ENCODE measurements around the gene PSMC2. TPM values are rescaled to one million over a fixed set of nuclear protein-coding genes. Genes with fewer than 3 reads are reported as not detected.

Gene PSMC2
- total RNA-seq (126 TPM), polyA plus RNA-seq (107 TPM)

DNA sequence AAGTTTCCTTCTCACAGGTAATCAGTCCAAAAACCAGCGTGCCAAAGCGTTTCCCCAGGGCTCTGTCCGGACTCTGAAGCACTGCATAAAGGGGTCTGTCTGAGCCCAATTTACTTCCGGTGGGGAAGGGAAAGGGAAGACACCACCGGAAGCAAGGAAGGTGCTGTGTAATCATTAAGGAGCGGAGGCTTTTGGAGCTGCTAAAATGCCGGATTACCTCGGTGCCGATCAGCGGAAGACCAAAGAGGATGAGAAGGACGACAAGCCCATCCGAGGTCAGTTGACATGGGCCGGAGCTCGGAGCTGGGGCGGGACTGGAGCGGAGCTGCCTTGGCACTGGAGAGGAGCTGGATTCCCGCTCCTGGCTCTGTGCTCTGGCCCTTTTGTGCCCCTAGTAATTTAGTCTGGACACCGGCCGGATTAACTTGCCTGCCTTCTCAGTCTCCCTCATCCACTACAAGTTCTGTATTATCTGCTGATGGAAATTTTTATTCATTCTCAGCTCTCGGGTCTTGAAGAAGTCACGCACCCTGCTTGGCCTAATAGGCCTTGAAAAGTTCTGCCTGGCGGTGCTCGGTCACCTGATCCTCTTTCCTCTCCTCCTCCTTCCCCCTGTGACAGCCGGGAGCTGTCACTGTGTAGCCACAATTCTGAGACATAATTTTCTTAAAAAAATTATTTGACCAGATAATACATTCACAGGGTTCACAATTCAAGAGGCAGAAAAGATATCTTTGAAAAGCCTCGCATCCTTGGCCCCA lies at the start of gene PSMC2:
PSMC2 (plus strand) TSS at position 137 of the 761 bp plus-strand sequence; CDS start at position 206, 69 bp downstream.
- Histone ChIP-seq H3K4me3 (ENCODE audit: low read depth, low read length) (peak within 1 kb of the TSS; percentile 75), H3K4me1 (ENCODE audit: insufficient read depth) (peaks cover 3% of the 10 kb centered on the region), H3K36me3 (ENCODE audit: insufficient read depth) (no peaks in the 10 kb centered on the region), H3K27ac (ENCODE audit: low read depth) (peak within 1 kb of the TSS; percentile 88)
- WGBS, result under 1% methylated on average over 25 of the region's 25 CpGs
- DNase-seq (ENCODE audit: extremely low spot score), result peak; percentile 86

DNA sequence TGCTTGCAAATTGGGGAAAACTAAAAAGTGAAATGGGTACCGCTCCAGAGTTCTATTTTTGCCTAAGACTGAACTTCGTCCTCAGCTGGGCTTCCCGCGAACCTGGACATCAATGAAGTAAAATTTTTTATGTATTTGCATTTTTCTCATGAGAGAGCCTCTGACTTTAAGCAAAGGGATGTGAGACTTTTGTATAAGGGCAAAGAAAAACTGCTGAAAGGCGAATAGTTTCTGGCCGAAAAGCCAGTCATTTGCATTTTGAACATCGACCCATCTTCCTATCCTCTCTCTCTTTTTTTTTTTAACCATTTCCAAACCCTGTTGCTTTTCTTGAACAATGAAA lies 49.6 kb upstream of the PSMC2 start:
- H3K4me1 ChIP-seq (ENCODE audit: insufficient read depth), result no peaks in the 10 kb centered on the region
- WGBS, result 1% methylated on average over 7 of the region's 7 CpGs
- DNase-seq (ENCODE audit: extremely low spot score), result no peak
- H3K36me3 ChIP-seq (ENCODE audit: insufficient read depth), result no peaks in the 10 kb centered on the region
- H3K27ac ChIP-seq (ENCODE audit: low read depth), result no peak overlapping the region
- peak overlapping the region; percentile 95 for H3K4me3 ChIP-seq (ENCODE audit: low read depth, low read length)

DNA sequence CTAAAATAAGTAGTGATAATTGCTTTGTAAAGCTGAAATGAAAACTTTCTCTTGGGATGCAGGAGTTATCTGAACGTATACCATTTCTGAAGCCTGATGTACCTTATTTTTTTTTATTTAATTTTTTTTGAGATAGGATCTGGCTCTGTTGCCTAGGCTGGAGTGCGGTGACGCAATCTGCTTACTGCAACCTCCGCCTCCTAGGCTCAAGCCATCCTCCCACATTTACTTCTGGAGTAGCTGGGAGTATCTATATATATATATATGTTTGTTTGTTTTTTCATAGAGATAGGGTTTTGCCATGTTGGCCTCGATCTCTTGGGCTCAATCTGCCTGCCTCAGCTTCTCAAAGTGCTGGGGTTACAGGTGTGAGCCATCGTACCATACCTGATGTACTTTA lies 47.8 kb upstream of the PSMC2 start:
- DNase-seq (ENCODE audit: extremely low spot score), result no peak
- H3K36me3 ChIP-seq (ENCODE audit: insufficient read depth), result no peaks in the 10 kb centered on the region
- 89% methylated on average over 6 of the region's 6 CpGs for WGBS

DNA sequence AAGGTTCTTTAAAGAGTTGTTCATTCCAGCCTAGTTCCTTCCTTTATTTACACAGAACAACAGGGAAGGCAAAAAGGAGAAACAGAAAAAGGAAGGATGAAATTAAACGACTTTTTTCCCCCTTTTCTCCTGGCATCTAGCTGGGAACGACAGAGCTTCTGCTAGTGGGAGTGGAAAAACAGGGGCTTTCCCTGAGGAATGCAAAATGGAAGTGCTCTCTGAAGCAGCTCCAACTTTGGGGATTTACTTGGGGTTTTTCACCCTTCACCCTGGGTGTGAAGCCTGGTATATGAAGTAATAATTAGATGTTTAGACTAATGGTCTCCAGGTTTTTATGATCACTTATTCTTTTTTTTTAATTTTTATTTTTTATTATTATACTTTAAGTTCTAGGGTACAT lies 46.0 kb upstream of the PSMC2 start:
- no peaks in the 10 kb centered on the region for H3K36me3 ChIP-seq (ENCODE audit: insufficient read depth)
- no peaks in the 10 kb centered on the region for H3K4me1 ChIP-seq (ENCODE audit: insufficient read depth)
- WGBS, result 68% methylated on average over 2 of the region's 2 CpGs
- H3K4me3 ChIP-seq (ENCODE audit: low read depth, low read length), result no peak overlapping the region
- no peak for DNase-seq (ENCODE audit: extremely low spot score)
- no peak overlapping the region for H3K27ac ChIP-seq (ENCODE audit: low read depth)

More for the DNA sequence above, 47.8 kb upstream of the PSMC2 start:
- Histone ChIP-seq H3K27ac (ENCODE audit: low read depth) (no peak overlapping the region), H3K4me1 (ENCODE audit: insufficient read depth) (no peaks in the 10 kb centered on the region), H3K4me3 (ENCODE audit: low read depth, low read length) (no peak overlapping the region)

DNA sequence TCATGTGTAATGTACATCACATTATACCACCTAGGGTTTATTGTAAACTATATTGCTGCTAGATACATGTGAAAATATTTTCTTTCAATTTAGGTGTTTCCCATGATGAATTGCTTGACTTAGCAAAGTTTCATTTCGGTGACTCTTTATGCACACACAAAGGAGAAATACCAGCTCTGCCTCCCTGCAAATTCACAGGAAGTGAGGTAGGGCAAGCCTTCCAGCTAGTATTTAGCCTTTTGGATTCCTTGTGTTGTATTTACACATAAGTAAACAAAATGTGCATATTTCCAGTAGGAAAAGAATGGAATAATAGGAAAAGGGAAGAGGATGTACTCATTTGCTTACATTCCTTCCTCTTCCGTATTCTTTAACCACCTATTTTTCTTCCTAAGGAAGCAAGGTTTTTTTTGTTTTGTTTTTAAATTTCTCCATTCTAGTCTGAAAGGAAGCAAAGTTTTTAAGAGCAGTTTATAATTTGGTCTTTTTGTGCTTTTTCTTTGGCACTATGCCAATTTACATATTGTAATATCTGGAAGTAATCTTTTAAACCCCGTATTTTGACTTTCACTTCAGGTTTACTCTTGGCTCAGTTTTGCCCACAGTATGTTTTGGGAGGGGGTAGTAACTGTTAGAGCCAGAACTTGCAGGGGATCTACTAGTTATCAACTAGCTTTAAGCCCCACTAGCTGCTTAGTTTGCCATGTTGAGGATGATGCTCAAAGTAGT lies 39.8 kb upstream of the PSMC2 start:
- DNase-seq (ENCODE audit: extremely low spot score), result no peak
- Histone ChIP-seq H3K27ac (ENCODE audit: low read depth) (peak overlapping the region; percentile 2), H3K4me3 (ENCODE audit: low read depth, low read length) (no peak overlapping the region), H3K36me3 (ENCODE audit: insufficient read depth) (peaks cover 4% of the 10 kb centered on the region), H3K4me1 (ENCODE audit: insufficient read depth) (no peaks in the 10 kb centered on the region)
- 49% methylated on average over 3 of the region's 3 CpGs for WGBS

DNA sequence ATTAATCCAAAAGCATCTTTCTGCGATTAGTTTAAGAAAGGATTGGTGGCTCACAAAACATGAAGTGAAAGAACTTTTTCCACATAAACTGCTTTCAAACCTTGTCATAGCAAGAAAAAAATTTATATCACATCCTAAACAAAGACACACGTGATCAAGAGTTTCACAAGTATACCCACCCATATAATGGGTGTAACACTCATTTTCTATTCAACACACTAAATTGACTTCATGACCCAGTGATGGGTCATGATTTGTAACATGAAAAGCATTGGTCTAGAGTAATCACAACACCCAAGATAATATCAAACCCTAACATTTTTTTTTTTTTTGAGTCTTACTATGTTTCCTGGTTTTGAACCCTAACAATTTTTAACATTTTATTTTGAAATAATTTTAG lies 32.6 kb upstream of the PSMC2 start:
- WGBS, result 75% methylated on average over 2 of the region's 2 CpGs
- no peak for DNase-seq (ENCODE audit: extremely low spot score)
- no peak overlapping the region for H3K4me3 ChIP-seq (ENCODE audit: low read depth, low read length)
- peaks cover 10% of the 10 kb centered on the region for H3K36me3 ChIP-seq (ENCODE audit: insufficient read depth)
- no peak overlapping the region for H3K27ac ChIP-seq (ENCODE audit: low read depth)
- no peaks in the 10 kb centered on the region for H3K4me1 ChIP-seq (ENCODE audit: insufficient read depth)

- 90% methylated on average over 2 of the region's 2 CpGs for WGBS
- H3K36me3 ChIP-seq (ENCODE audit: insufficient read depth), result peaks cover 10% of the 10 kb centered on the region
- H3K27ac ChIP-seq (ENCODE audit: low read depth), result no peak overlapping the region
- no peak for DNase-seq (ENCODE audit: extremely low spot score)
- no peaks in the 10 kb centered on the region for H3K4me1 ChIP-seq (ENCODE audit: insufficient read depth)
- H3K4me3 ChIP-seq (ENCODE audit: low read depth, low read length), result no peak overlapping the region
Measured at GRCh38 chr7:103316380-103316941, 31.0 kb upstream of the PSMC2 start.

- H3K4me3 ChIP-seq (ENCODE audit: low read depth, low read length), result no peak overlapping the region
- DNase-seq (ENCODE audit: extremely low spot score), result no peak
Measured at GRCh38 chr7:103317009-103317408, 30.4 kb upstream of the PSMC2 start.

GRCh38 chr7:103325744-103326143 lies 21.7 kb upstream of the PSMC2 start:
- Histone ChIP-seq H3K36me3 (ENCODE audit: insufficient read depth) (peaks cover 2% of the 10 kb centered on the region), H3K27ac (ENCODE audit: low read depth) (no peak overlapping the region)
- WGBS, result 90% methylated on average over 8 of the region's 8 CpGs

More at GRCh38 chr7:103317009-103317408, 30.4 kb upstream of the PSMC2 start:
- peaks cover 12% of the 10 kb centered on the region for H3K36me3 ChIP-seq (ENCODE audit: insufficient read depth)
- H3K27ac ChIP-seq (ENCODE audit: low read depth), result no peak overlapping the region
- no peaks in the 10 kb centered on the region for H3K4me1 ChIP-seq (ENCODE audit: insufficient read depth)

GRCh38 chr7:103336761-103337160 lies 10.7 kb upstream of the PSMC2 start:
- Histone ChIP-seq H3K36me3 (ENCODE audit: insufficient read depth) (no peaks in the 10 kb centered on the region), H3K4me1 (ENCODE audit: insufficient read depth) (peaks cover 2% of the 10 kb centered on the region), H3K27ac (ENCODE audit: low read depth) (no peak overlapping the region), H3K4me3 (ENCODE audit: low read depth, low read length) (no peak overlapping the region)
- 92% methylated on average over 2 of the region's 2 CpGs for WGBS
- DNase-seq (ENCODE audit: extremely low spot score), result no peak

More at GRCh38 chr7:103325744-103326143, 21.7 kb upstream of the PSMC2 start:
- Histone ChIP-seq H3K4me3 (ENCODE audit: low read depth, low read length) (no peak overlapping the region), H3K4me1 (ENCODE audit: insufficient read depth) (no peaks in the 10 kb centered on the region)
- DNase-seq (ENCODE audit: extremely low spot score), result no peak

- Histone ChIP-seq H3K4me1 (ENCODE audit: insufficient read depth) (peaks cover 2% of the 10 kb centered on the region), H3K4me3 (ENCODE audit: low read depth, low read length) (no peak overlapping the region), H3K27ac (ENCODE audit: low read depth) (no peak overlapping the region), H3K36me3 (ENCODE audit: insufficient read depth) (no peaks in the 10 kb centered on the region)
- WGBS, result over 99% methylated on average over 2 of the region's 2 CpGs
- no peak for DNase-seq (ENCODE audit: extremely low spot score)
Measured at GRCh38 chr7:103338864-103339263, 8.6 kb upstream of the PSMC2 start.

DNA sequence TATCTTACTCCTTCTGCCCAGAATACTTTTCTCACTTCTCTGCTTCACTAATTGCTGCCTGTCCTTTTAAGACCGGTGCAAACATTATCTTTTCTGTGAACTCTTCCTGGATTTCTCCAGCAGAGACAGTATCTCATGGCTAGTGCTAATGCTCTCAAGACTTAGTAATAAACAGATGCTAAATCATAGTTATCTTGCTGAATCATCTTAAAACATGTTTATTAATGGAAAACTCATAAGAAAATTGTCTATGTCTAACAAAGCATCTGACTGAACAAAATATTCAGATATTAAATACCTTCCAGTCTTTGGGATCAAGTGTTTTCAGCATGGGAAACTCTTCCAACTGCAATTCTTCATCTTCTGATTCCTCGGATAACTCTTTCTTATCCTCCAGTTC lies 6.0 kb upstream of the PSMC2 start:
- peaks cover 2% of the 10 kb centered on the region for H3K4me1 ChIP-seq (ENCODE audit: insufficient read depth)
- 82% methylated on average over 2 of the region's 2 CpGs for WGBS
- H3K36me3 ChIP-seq (ENCODE audit: insufficient read depth), result no peaks in the 10 kb centered on the region
- DNase-seq (ENCODE audit: extremely low spot score), result no peak
- H3K27ac ChIP-seq (ENCODE audit: low read depth), result no peak overlapping the region
- H3K4me3 ChIP-seq (ENCODE audit: low read depth, low read length), result no peak overlapping the region

DNA sequence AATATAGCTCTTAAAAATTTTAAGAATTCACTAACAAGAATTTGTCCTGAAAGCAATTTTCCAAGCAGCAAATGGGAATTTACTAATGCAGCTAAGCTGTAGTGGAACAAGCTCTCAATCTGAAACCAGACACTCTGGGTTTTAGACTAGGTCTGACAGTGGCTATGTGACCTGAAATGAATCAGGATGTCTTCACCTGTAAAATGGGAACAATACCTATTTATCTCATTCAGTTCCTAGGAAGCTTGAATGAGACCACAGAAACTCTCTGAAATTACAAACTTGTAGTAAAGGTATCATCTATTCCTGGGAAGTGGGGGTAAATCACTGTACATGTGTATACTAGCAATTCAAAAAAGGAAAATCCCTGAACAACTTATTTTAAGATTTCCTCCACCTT lies 4.1 kb upstream of the PSMC2 start:
- no peak for DNase-seq (ENCODE audit: extremely low spot score)
- Histone ChIP-seq H3K4me1 (ENCODE audit: insufficient read depth) (peaks cover 2% of the 10 kb centered on the region), H3K36me3 (ENCODE audit: insufficient read depth) (no peaks in the 10 kb centered on the region), H3K4me3 (ENCODE audit: low read depth, low read length) (peak overlapping the region; percentile 83), H3K27ac (ENCODE audit: low read depth) (no peak overlapping the region)
